Measurements from ENCODE around the gene CYP3A4.
"Not testable (repeated sequence)": the region's sequence is repeated elsewhere in the genome, so short reads cannot be mapped to it uniquely, and the experiment has no call there.

Gene CYP3A4

GRCh38 chr7:99784007-99784406, at the start of gene CYP3A4:
Gene CYP3A4 (minus strand): TSS chr7:99784184. CDS start chr7:99784081, 103 bp downstream.
- DNase-seq, result no peak

GRCh38 chr7:99833289-99833877, 49.4 kb upstream of the CYP3A4 start:
- DNase-seq, result no peak

GRCh38 chr7:99831595-99831994, 47.6 kb upstream of the CYP3A4 start:
- no peak for DNase-seq

GRCh38 chr7:99829524-99830160, 45.7 kb upstream of the CYP3A4 start:
- DNase-seq, result no peak

- DNase-seq, result no peak
Measured at GRCh38 chr7:99828811-99829210, 44.8 kb upstream of the CYP3A4 start.

- DNase-seq, result no peak
Measured at GRCh38 chr7:99827040-99827778, 43.2 kb upstream of the CYP3A4 start.

GRCh38 chr7:99825873-99826272, 41.9 kb upstream of the CYP3A4 start:
- no peak for DNase-seq

- no peak for DNase-seq
Measured at GRCh38 chr7:99825452-99825851, 41.5 kb upstream of the CYP3A4 start.

- no peak for DNase-seq
Measured at GRCh38 chr7:99824091-99824490, 40.1 kb upstream of the CYP3A4 start.

- no peak for DNase-seq
Measured at GRCh38 chr7:99822731-99823718, 39.0 kb upstream of the CYP3A4 start.

GRCh38 chr7:99820408-99821027, 36.5 kb upstream of the CYP3A4 start:
- no peak for DNase-seq

GRCh38 chr7:99808766-99809165, 24.8 kb upstream of the CYP3A4 start:
- DNase-seq, result no peak

- no peak for DNase-seq
Measured at GRCh38 chr7:99806839-99807478, 23.0 kb upstream of the CYP3A4 start.

- DNase-seq, result no peak
Measured at GRCh38 chr7:99805641-99806040, 21.7 kb upstream of the CYP3A4 start.

GRCh38 chr7:99803118-99803517, 19.1 kb upstream of the CYP3A4 start:
- not testable (repeated sequence) for DNase-seq

- not testable (repeated sequence) for DNase-seq
Measured at GRCh38 chr7:99801407-99801806, 17.4 kb upstream of the CYP3A4 start.

- no peak for DNase-seq
Measured at GRCh38 chr7:99798972-99799371, 15.0 kb upstream of the CYP3A4 start.

GRCh38 chr7:99795864-99796263, 11.9 kb upstream of the CYP3A4 start:
- DNase-seq, result not testable (repeated sequence)

- DNase-seq, result no peak
Measured at GRCh38 chr7:99794585-99795502, 10.9 kb upstream of the CYP3A4 start.

- DNase-seq, result no peak
Measured at GRCh38 chr7:99793443-99793842, 9.5 kb upstream of the CYP3A4 start.

- DNase-seq, result no peak
Measured at GRCh38 chr7:99792967-99793366, 9.0 kb upstream of the CYP3A4 start.

Data from activated CD8-positive, alpha-beta memory T cell treated with anti-CD3 and anti-CD28 coated beads, Interleukin-2, amount 50 U/mL, for 4 hours (primary cell).